ENCODE measurements around the gene MCM3.

MCM3 gene

GRCh38 chr6:52288841-52289240, 4.3 kb upstream of the MCM3 start:
- H3K4me3 ChIP-seq (replicated peaks; ENCODE audit: low read depth, low read length) = no peak overlapping the region
- DNase-seq (ENCODE audit: low read depth) = no peak
- no peak for TF ChIP-seq CTCF (IDR thresholded peaks at IDR 0.05; ENCODE audit: low read length, missing control alignments)

GRCh38 chr6:52288216-52288615, 3.7 kb upstream of the MCM3 start:
- no peak for TF ChIP-seq CTCF (IDR thresholded peaks at IDR 0.05; ENCODE audit: low read length, missing control alignments)
- DNase-seq (ENCODE audit: low read depth) = no peak
- H3K4me3 ChIP-seq (replicated peaks; ENCODE audit: low read depth, low read length) = no peak overlapping the region

GRCh38 chr6:52286798-52287432, 2.4 kb upstream of the MCM3 start:
- H3K4me3 ChIP-seq (replicated peaks; ENCODE audit: low read depth, low read length) = no peak overlapping the region
- DNase-seq (ENCODE audit: low read depth) = peak; percentile 83
- peak; percentile 96 for TF ChIP-seq CTCF (IDR thresholded peaks at IDR 0.05; ENCODE audit: low read length, missing control alignments)

- DNase-seq (ENCODE audit: low read depth) = peak; percentile 17
- H3K4me3 ChIP-seq (replicated peaks; ENCODE audit: low read depth, low read length) = peak overlapping the region; percentile 74
- TF ChIP-seq CTCF (IDR thresholded peaks at IDR 0.05; ENCODE audit: low read length, missing control alignments) = peak; percentile 25
Measured at GRCh38 chr6:52285177-52286068, 881 bp upstream of the MCM3 start.

- no peak for DNase-seq (ENCODE audit: low read depth)
Measured at GRCh38 chr6:52284131-52284459, 447 bp downstream of the MCM3 start.

GRCh38 chr6:52283111-52283510, 1.4 kb downstream of the MCM3 start:
- no peak for DNase-seq (ENCODE audit: low read depth)
- TF ChIP-seq CTCF (IDR thresholded peaks at IDR 0.05; ENCODE audit: low read length, missing control alignments) = no peak
- no peak overlapping the region for H3K4me3 ChIP-seq (replicated peaks; ENCODE audit: low read depth, low read length)

More at GRCh38 chr6:52284131-52284459, 447 bp downstream of the MCM3 start:
- peak overlapping the region; percentile 74 for H3K4me3 ChIP-seq (replicated peaks; ENCODE audit: low read depth, low read length)
- no peak for TF ChIP-seq CTCF (IDR thresholded peaks at IDR 0.05; ENCODE audit: low read length, missing control alignments)

All from fibroblast of pulmonary artery (primary cell).